Activated T-helper 2 cell treated with anti-CD3 and anti-CD28 coated beads, Interferon-gamma antibody, Interleukin-2, Interleukin-4, amounts not matched to agents 10 μg/mL and 5 μg/mL and 100 μg/mL, durations not matched to agents 14 hours and 24 hours and 36 hours (primary cell): ENCODE data around the gene ITGAV. TPM values are rescaled to one million over a fixed set of nuclear protein-coding genes. Genes with fewer than 3 reads are reported as not detected.

Experiments used
- DNase-seq: peaks from one replicate; pipeline ENCODE4 v3.0.0; 2021; ENCODE audit warnings: low spot score
- H3K27ac Mint-ChIP-seq: one replicate; pipeline ENCODE4 v1.8.0; 2021; ENCODE audit warnings: mixed read lengths
- H3K27me3 Mint-ChIP-seq: one replicate; pipeline ENCODE4 v1.8.0; 2021; ENCODE audit warnings: low read depth, mixed read lengths
- H3K36me3 Mint-ChIP-seq: one replicate; pipeline ENCODE4 v1.8.0; 2021; ENCODE audit warnings: low read depth, mixed read lengths
- H3K4me1 Mint-ChIP-seq: one replicate; pipeline ENCODE4 v1.8.0; 2021; ENCODE audit warnings: low read depth, mixed read lengths
- H3K4me3 Mint-ChIP-seq: one replicate; pipeline ENCODE4 v1.8.0; 2021; ENCODE audit warnings: low read depth, mild to moderate bottlenecking, moderate library complexity, mixed read lengths
- H3K9me3 Mint-ChIP-seq: one replicate; pipeline ENCODE4 v1.8.0; 2021; ENCODE audit warnings: mixed read lengths
- intact Hi-C: fragments of 100-400 bp; cut with micrococcal nuclease; formaldehyde crosslinking; loops from one replicate; pipeline ENCODE4 v1.15.1; 2023
- total RNA-seq: library from RNA; stranded (reverse); gene quantifications from 2 replicates; pipeline ENCODE4 v1.2.3, GENCODE V29; 2022

The ITGAV gene
- total RNA-seq, 1 donor from 2014 or later: 10.6 TPM

- no peak for DNase-seq
- no peaks in the 10 kb centered on the region for H3K36me3 Mint-ChIP-seq
- no peak overlapping the region for H3K4me3 Mint-ChIP-seq
- intact Hi-C loops: no loop called here
- no peaks in the 10 kb centered on the region for H3K9me3 Mint-ChIP-seq
- H3K4me1 Mint-ChIP-seq: no peaks in the 10 kb centered on the region
- no peaks in the 10 kb centered on the region for H3K27me3 Mint-ChIP-seq
- H3K27ac Mint-ChIP-seq: no peak overlapping the region
Observed at GRCh38 chr2:186725783-186726182, 135.9 kb downstream of the ITGAV start.

DNA sequence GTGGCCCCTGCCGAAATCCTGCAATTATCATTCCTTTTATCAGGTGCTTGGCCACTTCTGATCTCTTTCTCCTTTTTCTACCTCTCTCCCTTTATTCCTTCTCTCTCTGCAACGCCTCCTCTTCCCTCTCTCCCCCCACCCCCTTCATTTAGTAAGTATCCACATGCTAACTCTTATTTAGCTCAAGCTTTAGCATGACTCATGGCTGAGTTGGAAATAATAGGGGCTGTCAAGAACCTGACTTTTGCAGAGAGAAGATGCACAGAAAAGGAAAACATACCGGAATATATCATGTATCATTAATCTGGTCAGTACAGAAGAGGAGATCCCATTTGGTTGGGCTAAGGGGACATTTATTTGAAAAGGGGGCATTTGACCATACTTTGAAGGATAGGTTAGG lies 137.1 kb downstream of the ITGAV start:
- no peaks in the 10 kb centered on the region for H3K27me3 Mint-ChIP-seq

DNA sequence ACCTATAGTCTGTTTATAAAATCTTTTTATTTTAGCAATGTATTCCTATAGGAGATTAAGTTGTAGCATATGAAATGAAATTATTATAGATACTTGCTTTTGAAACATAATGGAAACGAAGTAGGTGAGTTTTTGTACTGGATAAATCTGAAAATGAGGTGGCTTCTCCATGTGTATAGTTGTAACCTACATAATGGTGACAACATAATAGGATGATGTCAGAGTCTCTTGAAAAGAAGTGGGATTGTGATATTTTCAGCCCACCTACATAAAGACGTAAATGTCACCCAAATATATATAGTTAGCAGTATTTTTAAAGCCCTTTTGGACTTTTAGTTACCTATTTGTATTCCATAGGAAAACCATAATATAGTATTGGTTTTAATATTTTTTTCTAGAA lies 138.8 kb downstream of the ITGAV start:
- Mint-ChIP-seq H3K27ac (no peak overlapping the region), H3K36me3 (no peaks in the 10 kb centered on the region), H3K4me1 (no peaks in the 10 kb centered on the region), H3K27me3 (no peaks in the 10 kb centered on the region), H3K9me3 (no peaks in the 10 kb centered on the region), H3K4me3 (no peak overlapping the region)
- DNase-seq: no peak
- intact Hi-C loops: no loop called here

More for the DNA sequence above, 137.1 kb downstream of the ITGAV start:
- H3K4me3 Mint-ChIP-seq: no peak overlapping the region
- H3K4me1 Mint-ChIP-seq: no peaks in the 10 kb centered on the region
- no peak for DNase-seq
- H3K27ac Mint-ChIP-seq: no peak overlapping the region
- no peaks in the 10 kb centered on the region for H3K36me3 Mint-ChIP-seq
- intact Hi-C loops: no loop called here
- H3K9me3 Mint-ChIP-seq: no peaks in the 10 kb centered on the region

Other genes starting within 250 kb of the ITGAV start
- gene ZC3H15, start 103.8 kb upstream of the ITGAV start, total RNA-seq: 93.6 and 94.5 TPM in 2 replicates
- 0.43 and 0.48 TPM in 2 replicates for gene FAM171B, start 104.0 kb downstream of the ITGAV start, total RNA-seq